Activated CD4-positive, alpha-beta memory T cell treated with anti-CD3 and anti-CD28 coated beads, Interleukin-2, amount 10 ng/mL, durations not matched to agents 7 days and 5 days (primary cell): ENCODE results near the gene P2RX6. TPM values are rescaled to one million over a fixed set of nuclear protein-coding genes. Genes with fewer than 3 reads are reported as not detected.
"Not testable (repeated sequence)": the region's sequence is repeated elsewhere in the genome, so short reads cannot be mapped to it uniquely, and the experiment has no call there.

Experiments
- CTCF ChIA-PET: fragments of 350-600 bp; sonication (Branson Sonifier 250); formaldehyde crosslinking; loops from one replicate; lab custom pipeline; 2021; ENCODE audit warnings: antibody characterized with exemption, inconsistent platforms; lab: Charles Lee
- POLR2A ChIA-PET: fragments of 350-600 bp; sonication (Branson Sonifier 250); formaldehyde crosslinking; loops from one replicate; lab custom pipeline; 2021; ENCODE audit warnings: antibody characterized with exemption; lab: Charles Lee
- DNase-seq: peaks from one replicate; pipeline ENCODE4 v3.0.0-alpha.2; 2020
- H3K27ac Mint-ChIP-seq: one replicate; pipeline ENCODE4 v1.8.0; 2021; ENCODE audit warnings: mild to moderate bottlenecking, mixed read lengths
- H3K27me3 Mint-ChIP-seq: one replicate; pipeline ENCODE4 v1.8.0; 2021; ENCODE audit warnings: mixed read lengths
- H3K36me3 Mint-ChIP-seq: one replicate; pipeline ENCODE4 v1.8.0; 2021; ENCODE audit warnings: low read depth, mixed read lengths
- H3K4me1 Mint-ChIP-seq: one replicate; pipeline ENCODE4 v1.8.0; 2021; ENCODE audit warnings: mixed read lengths
- H3K4me3 Mint-ChIP-seq: one replicate; pipeline ENCODE4 v1.8.0; 2021; ENCODE audit warnings: mild to moderate bottlenecking, mixed read lengths
- H3K9me3 Mint-ChIP-seq: one replicate; pipeline ENCODE4 v1.8.0; 2021; ENCODE audit warnings: mixed read lengths
- total RNA-seq, 2 experiments: library from RNA; stranded (reverse); gene quantifications; one replicate each; pipeline ENCODE4 v1.2.3, GENCODE V29; 2021

Gene P2RX6
- under 1 TPM; 0.08 to 0.23 TPM for total RNA-seq

DNA sequence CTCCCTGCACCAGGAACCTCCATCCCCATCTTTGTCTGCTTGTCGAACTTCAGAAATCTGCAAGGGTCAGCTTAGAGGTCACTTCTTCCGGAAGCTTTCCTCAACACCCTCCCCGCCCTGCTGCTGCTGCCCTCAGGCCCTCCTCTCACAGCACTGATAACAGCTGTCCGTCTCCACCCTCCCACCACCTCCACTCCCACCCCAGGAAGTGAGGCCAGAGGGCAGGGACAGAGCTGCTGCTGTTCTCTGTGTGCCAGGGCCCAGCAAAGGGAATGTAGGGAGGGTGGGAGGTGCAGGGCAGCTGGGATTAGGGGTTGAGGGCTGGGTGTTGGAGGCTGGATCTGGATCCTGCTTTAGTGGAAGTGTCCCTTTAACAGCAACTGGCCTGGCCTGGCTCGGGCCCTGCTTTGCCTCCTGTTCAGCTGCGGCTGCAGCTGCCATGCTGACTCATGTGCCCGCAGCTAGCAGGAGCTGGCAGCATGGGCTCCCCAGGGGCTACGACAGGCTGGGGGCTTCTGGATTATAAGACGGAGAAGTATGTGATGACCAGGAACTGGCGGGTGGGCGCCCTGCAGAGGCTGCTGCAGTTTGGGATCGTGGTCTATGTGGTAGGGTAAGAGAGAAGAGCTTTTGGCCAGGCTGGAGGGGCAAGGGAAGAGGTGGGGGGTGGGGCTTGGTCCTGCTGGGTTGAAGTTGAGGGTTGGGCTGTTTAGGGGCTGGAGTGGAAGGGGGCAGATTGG is at the start of gene P2RX6:
Gene P2RX6, plus strand, starts transcription at position 440 of the 740 bp plus-strand sequence. Its CDS starts 10 bp downstream, at position 450.
- CTCF ChIA-PET, result no interaction called here
- no peaks in the 10 kb centered on the region for H3K9me3 Mint-ChIP-seq
- DNase-seq, result no peak
- POLR2A ChIA-PET, result interaction anchor here (1.2 to 2.1 kb wide), 2 partner anchors 13 to 32 kb away, joined by 5 to 8 read pairs; partner anchors contain the start of genes LZTR1 and THAP7
- peaks cover 5% of the 10 kb centered on the region for H3K27me3 Mint-ChIP-seq
- H3K27ac Mint-ChIP-seq, result no peak within 1 kb of the TSS
- peaks cover 15% of the 10 kb centered on the region for H3K4me1 Mint-ChIP-seq
- no peaks in the 10 kb centered on the region for H3K36me3 Mint-ChIP-seq
- peak within 1 kb of the TSS; percentile 71 for H3K4me3 Mint-ChIP-seq

GRCh38 chr22:20965888-20966855 is 48.8 kb upstream of the P2RX6 start:
- H3K4me1 Mint-ChIP-seq, result peaks cover 5% of the 10 kb centered on the region
- H3K4me3 Mint-ChIP-seq, result no peak overlapping the region
- H3K27ac Mint-ChIP-seq, result no peak overlapping the region
- no peak for DNase-seq
- H3K27me3 Mint-ChIP-seq, result peaks cover 17% of the 10 kb centered on the region
- H3K9me3 Mint-ChIP-seq, result no peaks in the 10 kb centered on the region
- H3K36me3 Mint-ChIP-seq, result no peaks in the 10 kb centered on the region
- ChIA-PET POLR2A (no interaction called here), CTCF (no interaction called here)

DNA sequence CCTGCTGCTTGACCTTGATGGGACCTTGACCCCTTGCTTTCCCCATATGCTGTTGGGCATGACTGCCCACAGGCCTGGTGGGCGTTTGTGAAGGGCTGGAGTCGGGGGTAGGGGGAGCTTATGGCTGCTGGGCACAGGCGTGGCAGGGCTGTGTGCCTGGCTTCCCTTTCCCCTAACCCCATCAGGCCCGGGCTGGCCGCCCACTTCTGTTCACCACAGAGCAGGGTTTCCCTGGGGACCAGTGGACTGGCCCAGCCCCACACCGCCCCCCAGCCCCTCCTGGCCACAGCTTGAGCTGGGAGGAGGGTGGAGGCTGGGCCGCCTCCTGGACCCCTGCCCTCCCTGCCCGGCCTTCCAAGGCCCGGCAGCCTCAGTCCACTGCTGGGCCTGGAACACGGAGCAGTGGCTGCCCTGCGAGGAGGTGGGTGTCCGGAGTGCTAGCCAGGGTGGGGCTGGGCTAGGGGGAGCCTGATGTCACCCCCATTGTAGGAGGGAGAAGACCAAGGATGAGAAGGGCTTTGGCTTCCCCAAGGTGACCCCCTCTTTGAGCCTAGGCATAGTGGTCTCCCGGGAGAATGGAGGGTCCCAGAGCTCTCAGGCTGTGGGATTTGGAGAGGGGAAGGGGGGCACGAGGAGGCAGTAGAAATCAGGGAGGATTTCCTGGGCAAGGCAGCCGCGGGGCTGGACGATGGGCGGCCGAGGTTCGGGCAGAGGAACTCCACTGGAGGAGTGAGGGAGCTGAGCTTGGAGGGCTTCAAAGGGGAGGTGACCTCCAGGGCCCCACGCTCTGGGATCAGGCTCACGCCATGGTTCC is 47.9 kb upstream of the P2RX6 start, which contains the start of gene AIFM3:
Gene AIFM3, plus strand, starts transcription at position 373 of the 814 bp plus-strand sequence. CDS start 690 bp downstream, outside the sequence.
- peaks cover 17% of the 10 kb centered on the region for H3K27me3 Mint-ChIP-seq
- no peaks in the 10 kb centered on the region for H3K9me3 Mint-ChIP-seq
- no peak within 1 kb of the TSS for H3K4me3 Mint-ChIP-seq
- no peak for DNase-seq
- H3K4me1 Mint-ChIP-seq, result peaks cover 5% of the 10 kb centered on the region
- ChIA-PET POLR2A (no interaction called here), CTCF (no interaction called here)
- no peak within 1 kb of the TSS for H3K27ac Mint-ChIP-seq
- H3K36me3 Mint-ChIP-seq, result no peaks in the 10 kb centered on the region

- H3K27ac Mint-ChIP-seq, result no peak overlapping the region
- H3K4me1 Mint-ChIP-seq, result peaks cover 5% of the 10 kb centered on the region
- no peaks in the 10 kb centered on the region for H3K36me3 Mint-ChIP-seq
- no peak for DNase-seq
- H3K27me3 Mint-ChIP-seq, result peaks cover 17% of the 10 kb centered on the region
- H3K9me3 Mint-ChIP-seq, result no peaks in the 10 kb centered on the region
- no peak overlapping the region for H3K4me3 Mint-ChIP-seq
- POLR2A ChIA-PET, result no interaction called here
- CTCF ChIA-PET, result no interaction called here
Observed at GRCh38 chr22:20967697-20968211, 47.2 kb upstream of the P2RX6 start.

GRCh38 chr22:20968281-20968977 is 46.5 kb upstream of the P2RX6 start:
- ChIA-PET CTCF (interaction anchor here (1.3 kb wide), 1 partner anchor 10 kb away, joined by 3 read pairs; no protein-coding TSS in a partner anchor), POLR2A (interaction anchor here (0.5 kb wide), 1 partner anchor 843 kb away, joined by 3 read pairs; no protein-coding TSS in a partner anchor)
- no peak overlapping the region for H3K27ac Mint-ChIP-seq
- no peaks in the 10 kb centered on the region for H3K9me3 Mint-ChIP-seq
- DNase-seq, result no peak
- H3K4me3 Mint-ChIP-seq, result no peak overlapping the region
- H3K36me3 Mint-ChIP-seq, result no peaks in the 10 kb centered on the region
- H3K4me1 Mint-ChIP-seq, result peaks cover 5% of the 10 kb centered on the region
- H3K27me3 Mint-ChIP-seq, result peaks cover 17% of the 10 kb centered on the region

DNA sequence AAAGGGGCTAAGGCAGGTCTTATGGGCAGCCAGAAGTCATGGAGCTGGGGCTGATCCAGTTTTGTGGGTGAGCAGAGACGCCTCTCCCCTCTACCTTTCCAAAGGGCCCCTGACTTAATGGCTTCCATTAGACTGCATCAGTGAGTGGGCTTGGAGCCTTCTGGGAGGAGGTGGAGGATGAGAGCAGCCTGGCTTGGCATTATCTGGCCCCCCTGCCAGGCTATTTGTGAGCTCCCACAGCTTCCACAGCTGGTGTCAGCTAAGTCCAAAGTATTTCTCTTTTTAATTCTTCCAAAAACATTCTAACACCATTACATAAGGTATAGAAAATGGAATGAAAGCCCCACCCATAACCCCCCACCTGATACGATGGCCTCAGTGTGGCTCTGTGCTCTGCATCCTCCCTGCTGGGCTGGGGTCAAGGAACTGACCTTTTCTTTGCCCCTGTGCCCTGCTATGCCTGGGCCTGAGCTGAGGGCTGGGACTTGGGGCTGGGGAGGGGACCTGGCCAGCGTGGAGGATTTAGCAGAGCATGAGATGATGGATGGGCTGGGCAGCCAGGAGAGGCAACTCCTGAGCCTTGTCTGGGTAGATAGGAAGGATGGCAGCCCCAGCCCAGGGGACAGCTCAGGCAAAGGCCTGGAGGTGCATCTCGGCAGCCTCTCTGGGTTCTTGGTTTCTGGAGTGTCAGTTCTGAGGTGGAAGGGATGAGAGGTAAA is 43.9 kb upstream of the P2RX6 start:
- H3K4me1 Mint-ChIP-seq, result no peaks in the 10 kb centered on the region
- DNase-seq, result no peak
- POLR2A ChIA-PET, result no interaction called here
- H3K36me3 Mint-ChIP-seq, result no peaks in the 10 kb centered on the region
- no peak overlapping the region for H3K27ac Mint-ChIP-seq
- H3K4me3 Mint-ChIP-seq, result no peak overlapping the region
- CTCF ChIA-PET, result interaction anchor here (1.5 kb wide), 1 partner anchor 10 kb away, joined by 5 read pairs; no protein-coding TSS in a partner anchor
- no peaks in the 10 kb centered on the region for H3K9me3 Mint-ChIP-seq
- peaks cover under 1% of the 10 kb centered on the region for H3K27me3 Mint-ChIP-seq

- CTCF ChIA-PET, H3K9me3 Mint-ChIP-seq, H3K4me3 Mint-ChIP-seq, DNase-seq, H3K36me3 Mint-ChIP-seq, H3K4me1 Mint-ChIP-seq, H3K27ac Mint-ChIP-seq, H3K27me3 Mint-ChIP-seq: not testable (repeated sequence)
- POLR2A ChIA-PET, result interaction anchor here (1.0 kb wide), 1 partner anchor 8 kb away, joined by 3 read pairs; no protein-coding TSS in a partner anchor
Observed at GRCh38 chr22:20972014-20972694, 42.8 kb upstream of the P2RX6 start.

DNA sequence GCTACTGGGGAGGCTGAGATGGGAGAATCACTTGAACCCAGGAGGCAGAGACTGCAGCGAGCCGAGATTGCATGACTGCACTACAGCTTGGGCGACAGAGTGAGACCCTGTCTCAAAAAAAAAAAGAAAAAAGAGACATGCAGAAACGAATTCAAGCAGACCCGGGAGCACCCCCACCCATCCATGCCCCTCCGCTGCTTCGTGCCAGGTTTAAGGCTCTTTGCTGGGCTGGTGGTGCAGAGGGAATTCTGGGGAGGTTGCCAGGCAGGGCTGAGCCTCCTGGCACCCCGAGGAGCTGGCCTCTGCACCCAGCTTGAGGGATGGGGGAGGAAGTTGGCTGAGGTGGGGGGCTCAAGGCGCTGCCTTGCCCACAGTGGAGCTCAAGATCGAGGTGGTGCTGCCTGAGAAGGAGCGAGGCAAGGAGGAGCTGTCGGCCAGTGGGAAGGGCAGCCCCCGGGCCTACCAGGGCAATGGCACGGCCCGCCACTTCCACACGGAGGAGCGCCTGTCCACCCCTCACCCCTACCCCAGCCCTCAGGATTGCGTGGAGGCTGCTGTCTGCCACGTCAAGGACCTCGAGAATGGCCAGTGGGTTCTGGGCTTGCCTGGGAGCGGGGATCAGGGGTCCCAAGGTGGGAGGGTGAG is 41.9 kb upstream of the P2RX6 start:
- no peaks in the 10 kb centered on the region for H3K9me3 Mint-ChIP-seq
- H3K36me3 Mint-ChIP-seq, result no peaks in the 10 kb centered on the region
- POLR2A ChIA-PET, result interaction anchor here (1.0 to 1.3 kb wide), 2 partner anchors 7 to 9 kb away, joined by 3 read pairs; partner anchors contain the start of gene LZTR1
- no peak overlapping the region for H3K4me3 Mint-ChIP-seq
- H3K27me3 Mint-ChIP-seq, result no peaks in the 10 kb centered on the region
- no peak overlapping the region for H3K27ac Mint-ChIP-seq
- DNase-seq, result no peak
- no peaks in the 10 kb centered on the region for H3K4me1 Mint-ChIP-seq
- CTCF ChIA-PET, result no interaction called here

- no peak for DNase-seq
- H3K27me3 Mint-ChIP-seq, result no peaks in the 10 kb centered on the region
- H3K36me3 Mint-ChIP-seq, result peaks cover under 1% of the 10 kb centered on the region
- H3K9me3 Mint-ChIP-seq, result peaks cover 4% of the 10 kb centered on the region
- POLR2A ChIA-PET, result interaction anchor here (1.3 kb wide), 1 partner anchor 9 kb away, joined by 3 read pairs; the partner anchor contains the start of gene LZTR1
- H3K4me3 Mint-ChIP-seq, result no peak overlapping the region
- CTCF ChIA-PET, result no interaction called here
- H3K4me1 Mint-ChIP-seq, result no peaks in the 10 kb centered on the region
- no peak overlapping the region for H3K27ac Mint-ChIP-seq
Observed at GRCh38 chr22:20973634-20974286, 41.2 kb upstream of the P2RX6 start.

- no peaks in the 10 kb centered on the region for H3K27me3 Mint-ChIP-seq
- peaks cover 8% of the 10 kb centered on the region for H3K9me3 Mint-ChIP-seq
- peaks cover 3% of the 10 kb centered on the region for H3K36me3 Mint-ChIP-seq
- CTCF ChIA-PET, result no interaction called here
- H3K4me3 Mint-ChIP-seq, result no peak overlapping the region
- no peak for DNase-seq
- peaks cover 4% of the 10 kb centered on the region for H3K4me1 Mint-ChIP-seq
- H3K27ac Mint-ChIP-seq, result no peak overlapping the region
- POLR2A ChIA-PET, result no interaction called here
Observed at GRCh38 chr22:20974336-20974955, 40.5 kb upstream of the P2RX6 start.
